GM18507 (cell line): Measurements from ENCODE around the gene GNB2.
"Not testable (repeated sequence)": the region's sequence is repeated elsewhere in the genome, so short reads cannot be mapped to it uniquely, and the experiment has no call there.

Experiments
- DNase-seq: peaks from one replicate; pipeline ENCODE4 v3.0.0; 2011; ENCODE audit warnings: low read depth; ENCODE audit not compliant: insufficient read length; ENCODE audit errors: extremely low spot score
- FAIRE-seq: peaks from 2 replicates; lab custom pipeline; 2011; peaks lifted over from hg19 to GRCh38; lab: Jason Lieb, UNC

GNB2 gene

GRCh38 chr7:100720671-100721504 is 47.3 kb downstream of the GNB2 start:
- FAIRE-seq (no peak), DNase-seq (no peak)

- DNase-seq (no peak), FAIRE-seq (no peak)
These were observed 47.9 kb downstream of the GNB2 start for GRCh38 chr7:100721505-100721812.

- no peak for FAIRE-seq
- no peak for DNase-seq
These were observed 49.1 kb downstream of the GNB2 start for GRCh38 chr7:100722480-100723212.

GRCh38 chr7:100723732-100724275 is 50.3 kb downstream of the GNB2 start:
- no peak for DNase-seq
- no peak for FAIRE-seq

- not testable (repeated sequence) for FAIRE-seq, DNase-seq
These were observed 50.8 kb downstream of the GNB2 start for GRCh38 chr7:100724364-100724763.

- no peak for DNase-seq
- FAIRE-seq, result no peak
These were observed 53.6 kb downstream of the GNB2 start for GRCh38 chr7:100726996-100727761.

- FAIRE-seq, result no peak
- no peak for DNase-seq
These were observed 54.7 kb downstream of the GNB2 start for GRCh38 chr7:100728196-100728595.
